ACHN (cell line): Measurements from ENCODE around the gene CACTIN.
"Not testable (repeated sequence)": the region's sequence is repeated elsewhere in the genome, so short reads cannot be mapped to it uniquely, and the experiment has no call there.

Source experiments
- DNase-seq: peaks from one replicate; pipeline ENCODE4 v3.0.0-alpha.2; 2015
- in situ Hi-C: cut with HindIII; loops from 2 replicates; pipeline ENCODE4 v1.10.0; 2017; ENCODE audit warnings: low sequenced_read_pairs, low pct_ligation_motif_present, low pct_unique_long_range_greater_than_20kb

Gene CACTIN

GRCh38 chr19:3580156-3580934 is 46.2 kb downstream of the CACTIN start:
- in situ Hi-C loops = no loop called here
- DNase-seq = peak; percentile 39

- in situ Hi-C loops = no loop called here
- no peak for DNase-seq
Measured at GRCh38 chr19:3578390-3578789, 48.2 kb downstream of the CACTIN start.

- no peak for DNase-seq
- in situ Hi-C loops = no loop called here
Measured at GRCh38 chr19:3577723-3578344, 48.8 kb downstream of the CACTIN start.

- in situ Hi-C loops = no loop called here
- no peak for DNase-seq
Measured at GRCh38 chr19:3576696-3577443, 49.7 kb downstream of the CACTIN start.

GRCh38 chr19:3575949-3576673 is 50.5 kb downstream of the CACTIN start:
- in situ Hi-C loops = no loop called here
- DNase-seq = no peak

GRCh38 chr19:3575260-3575741 is 51.3 kb downstream of the CACTIN start:
- in situ Hi-C loops = no loop called here
- DNase-seq = peak; percentile 33

- peak; percentile 90 for DNase-seq
- in situ Hi-C loops = no loop called here
Measured at GRCh38 chr19:3573858-3574637, 52.5 kb downstream of the CACTIN start.

GRCh38 chr19:3573162-3573857 is 53.3 kb downstream of the CACTIN start:
- in situ Hi-C loops = no loop called here
- no peak for DNase-seq

- in situ Hi-C loops = no loop called here
- DNase-seq = no peak
Measured at GRCh38 chr19:3572855-3573161, 53.8 kb downstream of the CACTIN start, which contains the start of gene HMG20B. Gene HMG20B (plus strand): TSS chr19:3572944. CDS start chr19:3573310, 366 bp downstream.

- in situ Hi-C loops = no loop called here
- DNase-seq = peak; percentile 98
Measured at GRCh38 chr19:3572132-3572854, 54.3 kb downstream of the CACTIN start.

GRCh38 chr19:3570606-3571011 is 56.0 kb downstream of the CACTIN start:
- no peak for DNase-seq
- in situ Hi-C loops = no loop called here

GRCh38 chr19:3570042-3570441 is 56.5 kb downstream of the CACTIN start:
- DNase-seq, in situ Hi-C loops: not testable (repeated sequence)

- DNase-seq = peak; percentile 72
- in situ Hi-C loops = no loop called here
Measured at GRCh38 chr19:3565139-3565538, 61.5 kb downstream of the CACTIN start.

GRCh38 chr19:3563709-3564524 is 62.7 kb downstream of the CACTIN start:
- in situ Hi-C loops = no loop called here
- no peak for DNase-seq
